Measurements from ENCODE around the gene TRIP12.

Gene TRIP12

GRCh38 chr2:229880892-229881586, 40.8 kb downstream of the TRIP12 start:
- H3K9me2 ChIP-seq (replicated peaks; ENCODE audit: control insufficient read depth, low read length): no peaks in the 10 kb centered on the region
- no peak for TF ChIP-seq EZH2phosphoT487 (IDR thresholded peaks at IDR 0.05; ENCODE audit: borderline replicate concordance, low read length)
- no peak for TF ChIP-seq CTCF (IDR thresholded peaks at IDR 0.05; ENCODE audit: low read depth, low read length, poor library complexity, severe bottlenecking)
- H3K4me1 ChIP-seq (ENCODE audit: control insufficient read depth, low read length): no peaks in the 10 kb centered on the region
- H3K79me2 ChIP-seq (ENCODE audit: control insufficient read depth, low read length): peaks cover 44% of the 10 kb centered on the region
- no peak overlapping the region for H3K4me3 ChIP-seq (ENCODE audit: low read length)
- H3K27ac ChIP-seq (ENCODE audit: low read depth, low read length): no peak overlapping the region
- no peaks in the 10 kb centered on the region for H3F3A ChIP-seq (ENCODE audit: control insufficient read depth, insufficient read depth)
- no peak overlapping the region for H3K4me2 ChIP-seq (ENCODE audit: low read length)
- peaks cover 31% of the 10 kb centered on the region for H3K36me3 ChIP-seq (ENCODE audit: control insufficient read depth, low read length)
- peaks cover 14% of the 10 kb centered on the region; the same call in 1 of the 2 replicates for H4K20me1 ChIP-seq (ENCODE audit: control insufficient read depth, insufficient read depth, low read depth, low read length)
- no peaks in the 10 kb centered on the region for H3K27me3 ChIP-seq (ENCODE audit: control insufficient read depth, low read length)
- H3K9me3 ChIP-seq (ENCODE audit: control insufficient read depth, insufficient read depth, low read length): no peaks in the 10 kb centered on the region

- no peak overlapping the region for H3K27ac ChIP-seq (ENCODE audit: low read depth, low read length)
- no peaks in the 10 kb centered on the region for H3F3A ChIP-seq (ENCODE audit: control insufficient read depth, insufficient read depth)
- no peaks in the 10 kb centered on the region for H3K9me2 ChIP-seq (replicated peaks; ENCODE audit: control insufficient read depth, low read length)
- H3K4me1 ChIP-seq (ENCODE audit: control insufficient read depth, low read length): no peaks in the 10 kb centered on the region
- no peaks in the 10 kb centered on the region for H3K27me3 ChIP-seq (ENCODE audit: control insufficient read depth, low read length)
- peaks cover 28% of the 10 kb centered on the region for H3K36me3 ChIP-seq (ENCODE audit: control insufficient read depth, low read length)
- H3K4me2 ChIP-seq (ENCODE audit: low read length): no peak overlapping the region
- H3K4me3 ChIP-seq (ENCODE audit: low read length): no peak overlapping the region
- no peaks in the 10 kb centered on the region for H3K9me3 ChIP-seq (ENCODE audit: control insufficient read depth, insufficient read depth, low read length)
- peaks cover 6% of the 10 kb centered on the region; the same call in 1 of the 2 replicates for H4K20me1 ChIP-seq (ENCODE audit: control insufficient read depth, insufficient read depth, low read depth, low read length)
- TF ChIP-seq EZH2phosphoT487 (IDR thresholded peaks at IDR 0.05; ENCODE audit: borderline replicate concordance, low read length): no peak
- no peak for TF ChIP-seq CTCF (IDR thresholded peaks at IDR 0.05; ENCODE audit: low read depth, low read length, poor library complexity, severe bottlenecking)
- H3K79me2 ChIP-seq (ENCODE audit: control insufficient read depth, low read length): peaks cover 31% of the 10 kb centered on the region
These were observed 42.4 kb downstream of the TRIP12 start for GRCh38 chr2:229879191-229879950.

GRCh38 chr2:229875549-229875948, 46.3 kb downstream of the TRIP12 start:
- H4K20me1 ChIP-seq (ENCODE audit: control insufficient read depth, insufficient read depth, low read depth, low read length): no peaks in the 10 kb centered on the region
- H3K27ac ChIP-seq (ENCODE audit: low read depth, low read length): no peak overlapping the region
- TF ChIP-seq CTCF (IDR thresholded peaks at IDR 0.05; ENCODE audit: low read depth, low read length, poor library complexity, severe bottlenecking) (no peak), EZH2phosphoT487 (IDR thresholded peaks at IDR 0.05; ENCODE audit: borderline replicate concordance, low read length) (no peak)
- H3F3A ChIP-seq (ENCODE audit: control insufficient read depth, insufficient read depth): no peaks in the 10 kb centered on the region
- no peaks in the 10 kb centered on the region for H3K9me2 ChIP-seq (replicated peaks; ENCODE audit: control insufficient read depth, low read length)
- H3K9me3 ChIP-seq (ENCODE audit: control insufficient read depth, insufficient read depth, low read length): no peaks in the 10 kb centered on the region
- no peak overlapping the region for H3K4me3 ChIP-seq (ENCODE audit: low read length)
- H3K4me1 ChIP-seq (ENCODE audit: control insufficient read depth, low read length): peaks cover 6% of the 10 kb centered on the region
- H3K79me2 ChIP-seq (ENCODE audit: control insufficient read depth, low read length): peaks cover 23% of the 10 kb centered on the region
- peaks cover 40% of the 10 kb centered on the region for H3K36me3 ChIP-seq (ENCODE audit: control insufficient read depth, low read length)
- no peaks in the 10 kb centered on the region for H3K27me3 ChIP-seq (ENCODE audit: control insufficient read depth, low read length)
- no peak overlapping the region for H3K4me2 ChIP-seq (ENCODE audit: low read length)
